Measurements from ENCODE around the gene FGFR3.
"Not testable (repeated sequence)": the region's sequence is repeated elsewhere in the genome, so short reads cannot be mapped to it uniquely, and the experiment has no call there.

The FGFR3 gene

DNA sequence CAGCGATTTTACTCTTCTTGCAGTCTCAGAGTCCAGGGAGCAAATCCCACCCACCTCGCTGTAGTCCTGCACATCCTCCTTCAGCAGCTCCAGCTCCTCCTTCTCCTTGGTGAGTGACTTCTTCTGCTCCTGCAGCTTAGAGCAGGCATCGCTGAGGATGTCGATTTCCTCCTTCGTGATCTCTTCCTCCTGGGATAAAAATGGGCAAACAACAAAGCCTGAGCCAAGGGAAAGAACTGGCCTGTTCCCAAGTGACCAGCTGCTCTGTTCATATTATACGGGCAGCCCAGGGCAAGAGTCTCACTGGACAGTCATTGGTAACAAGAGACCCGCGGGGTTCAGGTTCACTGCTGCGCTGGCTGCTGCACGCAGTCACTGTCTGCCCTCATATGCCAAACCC, 26.2 kb downstream of the FGFR3 start:
- DNase-seq (ENCODE audit: low read depth): no peak

- DNase-seq (ENCODE audit: low read depth): no peak
Measured at GRCh38 chr4:1819816-1820215, 26.7 kb downstream of the FGFR3 start.

DNA sequence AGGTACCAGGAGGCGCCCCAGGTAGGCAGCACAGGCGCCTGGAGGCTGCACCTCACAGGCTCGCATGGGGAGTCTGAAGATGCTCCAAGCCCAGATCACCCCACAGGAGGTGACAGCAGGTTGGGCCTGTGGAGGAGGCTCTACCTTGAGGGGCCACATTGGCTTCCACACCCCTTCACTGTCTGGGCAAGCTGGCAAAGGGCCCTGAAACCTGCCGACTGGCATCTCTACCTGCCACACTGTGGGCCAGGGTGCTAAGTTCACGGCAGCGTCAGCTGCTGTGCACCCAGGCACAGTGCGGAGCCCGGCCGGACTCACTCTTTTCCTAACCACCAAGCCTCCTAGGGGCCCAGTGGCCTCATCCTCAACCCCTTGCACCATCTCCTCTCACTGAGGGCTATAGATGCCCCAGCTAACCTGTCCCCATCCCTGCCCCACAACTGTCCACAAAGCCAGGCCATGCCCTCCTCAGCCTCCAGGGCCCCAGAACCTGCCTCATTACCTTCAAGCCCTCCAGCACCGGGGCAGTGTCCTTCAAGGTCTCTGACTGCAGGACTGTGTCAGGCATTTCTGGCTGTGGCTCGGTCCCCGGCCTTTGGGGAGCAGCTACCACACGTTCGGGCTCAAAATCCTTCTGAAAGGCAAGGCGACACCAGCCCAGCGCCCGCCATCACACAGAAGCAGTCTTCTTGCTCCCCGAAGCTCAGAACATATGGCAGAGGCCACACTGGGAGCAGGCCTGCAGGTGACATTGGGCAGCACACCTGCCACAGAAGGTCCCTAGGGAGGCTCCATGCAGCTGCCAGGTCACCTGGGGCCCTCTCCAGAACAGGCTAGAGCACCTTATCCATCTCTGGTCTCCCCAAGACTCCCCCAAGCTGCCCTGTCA, 28.8 kb downstream of the FGFR3 start:
- no peak for DNase-seq (ENCODE audit: low read depth)

GRCh38 chr4:1822568-1823544, 29.8 kb downstream of the FGFR3 start:
- no peak for DNase-seq (ENCODE audit: low read depth)

DNA sequence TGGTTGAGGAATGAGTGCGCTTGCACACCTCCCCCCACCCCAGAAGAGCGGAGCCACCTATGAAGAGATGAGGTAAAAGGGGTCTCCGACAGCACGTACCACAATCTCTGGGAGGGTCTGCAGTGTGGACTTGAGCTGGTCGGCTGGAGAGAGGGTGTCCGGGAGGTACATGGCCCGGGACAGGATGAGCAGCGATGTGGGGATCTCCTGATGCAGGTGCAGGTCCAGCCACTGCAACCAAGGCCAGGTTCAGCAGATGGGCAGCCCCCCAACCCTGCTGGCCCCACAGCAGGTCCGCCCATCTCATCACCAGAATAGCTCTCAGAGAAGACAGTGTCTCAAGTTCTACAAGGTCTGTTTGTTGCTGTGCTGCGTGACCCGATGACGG, 30.4 kb downstream of the FGFR3 start:
- no peak for DNase-seq (ENCODE audit: low read depth)

- no peak for DNase-seq (ENCODE audit: low read depth)
Measured at GRCh38 chr4:1824746-1825145, 31.7 kb downstream of the FGFR3 start.

DNA sequence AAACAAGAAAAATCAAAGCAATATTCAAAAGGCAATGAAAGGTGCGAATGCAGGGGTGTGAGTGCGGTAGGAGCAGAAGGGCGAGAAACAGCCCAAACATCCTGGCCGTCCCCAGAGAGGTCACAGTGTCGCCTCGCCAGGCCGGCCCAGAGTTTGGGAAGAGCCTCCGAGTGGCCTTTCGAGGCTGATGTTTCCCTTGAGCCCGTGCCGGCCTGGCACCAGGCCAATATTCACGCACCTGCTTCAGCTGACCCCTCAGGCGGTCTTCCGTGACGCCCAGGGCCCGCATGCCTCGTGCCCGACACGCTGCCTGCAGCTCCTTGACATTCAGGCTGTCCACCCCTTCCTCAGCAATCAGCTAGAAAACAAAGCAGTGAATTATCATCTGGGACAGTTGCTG, 32.2 kb downstream of the FGFR3 start:
- DNase-seq (ENCODE audit: low read depth): no peak

- DNase-seq (ENCODE audit: low read depth): no peak
Measured at GRCh38 chr4:1826531-1827350, 33.6 kb downstream of the FGFR3 start.

DNA sequence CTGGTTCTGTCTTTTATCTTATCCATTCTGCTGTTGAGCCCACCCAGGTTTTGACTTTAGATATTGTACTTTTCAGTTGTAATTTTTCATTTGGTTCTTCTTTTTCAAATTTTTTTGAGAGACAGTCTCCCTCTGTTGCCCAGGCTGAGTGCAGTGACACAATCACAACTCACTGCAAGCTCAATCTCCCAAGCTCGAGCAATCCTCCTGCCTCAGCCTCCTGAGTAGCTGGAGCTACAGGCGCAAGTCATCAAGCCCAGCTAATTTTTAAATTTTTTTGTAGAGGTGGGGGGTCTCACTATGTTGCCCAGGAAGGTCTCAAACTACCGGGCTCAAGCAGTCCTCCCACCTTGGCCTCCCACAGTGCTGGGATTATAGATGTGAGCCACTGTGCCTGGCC, 37.1 kb downstream of the FGFR3 start:
- DNase-seq (ENCODE audit: low read depth): no peak

GRCh38 chr4:1830642-1831228, 37.6 kb downstream of the FGFR3 start:
- DNase-seq (ENCODE audit: low read depth): no peak

- DNase-seq (ENCODE audit: low read depth): no peak
Measured at GRCh38 chr4:1831331-1831730, 38.2 kb downstream of the FGFR3 start.

GRCh38 chr4:1832690-1833089, 39.6 kb downstream of the FGFR3 start:
- DNase-seq (ENCODE audit: low read depth): no peak

DNA sequence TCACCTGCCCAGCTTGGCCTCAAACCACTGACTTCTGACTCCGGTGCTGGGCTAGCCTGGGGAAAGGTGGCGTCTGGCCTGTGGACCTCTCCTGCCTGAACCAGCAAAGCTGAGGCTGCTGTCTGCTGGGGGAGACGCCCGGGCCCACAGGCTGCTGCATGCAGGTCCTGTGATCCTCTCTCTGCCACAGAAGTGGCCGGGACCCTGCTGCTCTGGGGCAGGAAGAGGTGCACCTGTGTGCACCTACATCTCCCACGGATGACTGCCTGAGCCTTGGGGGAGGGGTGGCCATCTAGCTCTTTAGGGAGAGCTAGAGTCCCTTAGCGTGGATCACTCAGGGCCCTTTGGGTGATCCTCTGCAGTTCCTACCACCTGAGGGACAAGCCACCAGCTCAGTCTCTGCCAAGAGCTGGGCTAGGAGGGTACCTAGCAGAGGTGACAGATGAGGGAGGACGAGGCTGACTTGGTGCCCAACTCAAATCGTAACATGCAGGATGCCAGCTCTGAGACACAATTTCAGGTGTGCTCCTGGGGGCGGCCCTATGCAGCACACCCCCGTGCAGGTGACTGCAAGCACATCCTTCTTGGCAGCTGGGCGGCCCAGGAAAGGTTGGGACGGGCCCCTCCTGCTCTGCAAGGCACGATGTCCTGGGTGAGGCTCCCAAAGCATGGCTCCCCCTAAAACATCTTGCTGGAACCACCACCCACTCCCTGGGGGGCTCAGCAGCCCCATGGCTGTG, 40.4 kb downstream of the FGFR3 start:
- no peak for DNase-seq (ENCODE audit: low read depth)

DNA sequence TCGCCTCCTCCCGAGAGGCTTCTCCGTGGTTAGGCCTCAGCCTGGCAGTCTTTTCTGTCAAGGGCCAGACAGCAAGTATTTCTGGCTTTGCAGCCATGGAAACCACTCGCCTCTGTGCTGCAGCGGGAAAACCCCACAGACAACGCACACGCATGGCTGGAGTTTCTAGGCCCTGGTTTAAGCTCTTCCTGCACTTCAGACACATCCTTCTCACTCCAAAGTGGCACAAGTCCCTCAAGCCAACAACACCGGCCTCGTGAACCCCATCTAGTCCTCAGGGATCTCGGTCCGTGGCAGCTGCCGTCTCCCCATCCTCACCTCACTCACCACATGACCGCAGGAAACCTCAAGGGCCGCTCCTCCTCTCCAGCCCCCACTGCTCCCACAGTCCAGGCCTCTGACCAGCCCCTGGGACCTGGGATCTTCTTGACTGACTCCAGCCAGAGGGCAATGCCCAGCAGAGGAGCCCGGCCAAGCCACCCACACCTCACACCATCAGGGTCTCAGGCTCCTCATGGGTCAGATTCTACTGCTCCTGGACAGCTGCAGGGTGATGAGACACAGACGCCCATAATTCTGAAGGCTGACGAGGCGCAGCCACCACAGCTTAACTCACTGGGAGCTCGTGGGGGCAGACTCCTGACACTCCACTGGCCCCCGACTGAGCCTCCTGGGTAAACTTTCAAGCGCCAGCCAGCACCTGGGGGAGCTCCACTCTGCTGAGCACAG, 41.1 kb downstream of the FGFR3 start:
- DNase-seq (ENCODE audit: low read depth): no peak

DNA sequence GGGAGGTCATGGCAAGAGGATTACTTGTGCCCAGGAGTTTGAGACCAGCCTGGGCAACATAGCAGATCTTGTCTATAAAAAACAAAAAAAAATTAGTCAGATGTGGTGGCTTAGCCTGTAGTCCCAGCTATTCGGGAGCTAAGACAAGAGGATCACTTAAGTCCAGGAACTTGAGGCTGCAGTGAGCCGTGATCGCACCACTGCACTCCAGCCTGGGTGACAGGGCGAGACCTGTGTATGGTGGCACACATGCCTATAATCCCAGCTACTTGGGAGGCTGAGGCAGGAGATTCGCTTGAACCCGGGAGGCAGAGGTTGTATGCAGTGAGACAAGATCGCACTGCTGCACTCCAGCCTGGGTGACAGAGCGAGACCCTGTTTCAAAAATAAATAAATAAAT, 42.7 kb downstream of the FGFR3 start:
- not testable (repeated sequence) for DNase-seq (ENCODE audit: low read depth)

- DNase-seq (ENCODE audit: low read depth): no peak
Measured at GRCh38 chr4:1836650-1837049, 43.6 kb downstream of the FGFR3 start.

GRCh38 chr4:1837069-1837468, 44.0 kb downstream of the FGFR3 start:
- no peak for DNase-seq (ENCODE audit: low read depth)

DNA sequence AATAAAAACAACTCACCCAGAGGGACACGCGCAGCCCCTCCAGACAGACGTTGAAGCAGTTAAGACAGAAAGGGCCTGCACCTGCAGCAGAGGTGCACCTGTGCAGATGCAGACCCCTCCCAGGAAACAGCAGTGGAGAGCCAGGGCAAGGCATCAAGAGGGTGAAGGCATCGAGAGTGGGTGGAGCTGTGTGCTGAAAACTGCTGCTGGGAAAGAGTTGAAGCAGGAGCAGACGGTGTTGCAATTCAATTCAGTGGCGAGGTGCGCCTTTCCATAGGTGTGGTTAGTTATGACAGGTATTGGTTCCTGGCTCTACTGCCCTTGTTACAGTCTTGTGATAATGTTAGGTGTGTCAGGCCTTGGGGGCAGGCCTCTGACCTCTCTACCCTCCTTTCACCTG, 46.2 kb downstream of the FGFR3 start:
- DNase-seq (ENCODE audit: low read depth): no peak

DNA sequence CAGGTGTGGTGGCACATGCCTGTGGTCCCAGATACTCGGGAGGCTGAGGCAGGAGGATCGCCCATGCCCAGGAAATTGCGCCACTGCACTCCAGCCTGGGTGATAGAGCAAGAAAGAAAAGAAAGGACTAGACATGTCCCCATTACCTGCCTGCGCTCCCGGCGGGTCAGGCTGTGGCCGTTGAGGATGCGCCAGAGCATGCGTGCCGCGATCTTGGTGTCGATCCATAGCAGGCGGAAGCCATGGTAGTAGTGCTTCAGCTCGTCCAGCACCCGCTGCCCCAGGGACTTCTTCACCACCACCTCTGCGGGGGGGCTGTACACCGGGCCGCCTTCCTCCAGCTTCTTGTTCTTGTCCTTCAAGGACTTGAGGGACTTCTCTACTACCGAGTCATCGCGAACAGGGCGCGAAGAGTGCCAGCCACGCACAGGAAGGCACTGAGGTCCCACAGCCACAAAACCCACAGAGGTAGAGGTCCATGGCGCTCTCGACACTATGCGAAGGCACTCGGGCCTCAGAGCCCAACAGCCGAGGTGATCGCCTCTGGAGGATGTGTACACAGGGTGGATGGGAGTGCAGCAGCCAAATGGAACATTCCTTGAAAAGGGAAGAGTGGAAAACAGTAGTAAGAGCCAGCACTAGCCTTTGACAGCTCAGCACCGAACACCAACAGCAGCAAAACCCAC, 48.3 kb downstream of the FGFR3 start:
- DNase-seq (ENCODE audit: low read depth): no peak

- no peak for DNase-seq (ENCODE audit: low read depth)
Measured at GRCh38 chr4:1841887-1842210, 48.8 kb downstream of the FGFR3 start.
